HG03558 (cell line): ENCODE data around the gene KANSL2.
"Not testable (repeated sequence)": the region's sequence is repeated elsewhere in the genome, so short reads cannot be mapped to it uniquely, and the experiment has no call there.

Source experiments
- ATAC-seq: cut with Tn5 transposase; IDR thresholded peaks from one replicate; pipeline ENCODE4 v1.9.1; 2021; ENCODE audit warnings: moderate number of reproducible peaks; ENCODE audit not compliant: unreplicated experiment; ENCODE audit errors: extremely low read depth

The KANSL2 gene

DNA sequence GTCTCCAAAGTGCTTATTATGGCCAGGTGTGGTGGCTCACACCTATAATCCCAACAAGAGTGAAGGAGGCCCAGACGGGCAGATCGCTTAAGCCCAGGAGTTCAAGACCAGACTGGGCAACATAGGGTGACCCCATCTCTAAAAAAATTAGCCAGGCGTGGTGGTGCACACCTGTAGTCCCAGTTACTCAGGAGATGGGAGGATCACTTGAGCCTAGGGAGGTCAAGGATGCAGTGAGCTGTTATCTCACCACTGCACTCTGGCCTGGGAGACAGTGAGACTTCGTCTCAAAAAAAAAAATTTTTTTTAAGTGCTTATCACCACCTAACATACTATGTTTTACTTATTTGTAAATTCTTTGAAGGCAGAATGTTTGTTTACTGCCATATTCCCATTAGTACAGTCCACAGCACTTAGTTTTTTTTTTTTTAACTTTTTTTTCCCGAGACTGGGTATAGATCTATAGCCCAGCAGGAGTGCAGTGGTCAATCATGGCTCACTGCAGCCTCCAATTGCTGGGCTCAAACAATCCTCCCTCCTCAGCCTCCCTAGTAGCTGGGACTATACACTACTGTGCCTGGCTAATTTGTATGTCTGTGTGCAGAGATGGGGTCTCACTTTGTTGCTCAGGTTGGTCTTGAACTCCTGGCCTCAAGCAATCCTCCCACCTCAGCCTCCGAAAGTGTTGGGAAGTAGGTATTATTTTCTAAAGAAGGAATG, 4.7 kb upstream of the KANSL2 start:
- no peak for ATAC-seq

DNA sequence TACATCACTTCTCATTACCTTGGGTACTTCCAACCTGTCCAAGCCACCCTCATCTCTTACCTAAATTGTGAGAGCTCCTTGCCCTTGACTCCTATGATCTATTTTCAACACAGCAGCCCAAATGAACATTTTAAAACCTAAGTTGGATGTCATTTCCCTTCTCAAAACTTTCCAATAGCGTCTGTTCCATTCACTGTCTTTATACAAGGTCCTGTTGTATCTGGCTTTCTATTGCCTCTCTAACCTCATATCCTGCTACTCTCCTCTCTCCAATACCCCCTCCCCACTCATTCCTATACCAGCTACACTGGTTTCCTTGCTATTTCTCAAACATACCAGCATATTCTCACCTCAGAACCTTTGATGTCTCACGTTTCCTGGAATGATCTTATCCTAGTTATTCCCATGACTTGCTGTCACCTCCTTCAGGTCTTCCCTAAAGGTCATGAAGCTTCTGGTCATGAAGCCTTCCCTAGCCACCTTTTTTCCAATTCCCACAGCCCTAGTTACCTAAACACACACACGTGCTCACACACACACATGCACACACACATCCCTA, 4.1 kb upstream of the KANSL2 start:
- ATAC-seq, result no peak

DNA sequence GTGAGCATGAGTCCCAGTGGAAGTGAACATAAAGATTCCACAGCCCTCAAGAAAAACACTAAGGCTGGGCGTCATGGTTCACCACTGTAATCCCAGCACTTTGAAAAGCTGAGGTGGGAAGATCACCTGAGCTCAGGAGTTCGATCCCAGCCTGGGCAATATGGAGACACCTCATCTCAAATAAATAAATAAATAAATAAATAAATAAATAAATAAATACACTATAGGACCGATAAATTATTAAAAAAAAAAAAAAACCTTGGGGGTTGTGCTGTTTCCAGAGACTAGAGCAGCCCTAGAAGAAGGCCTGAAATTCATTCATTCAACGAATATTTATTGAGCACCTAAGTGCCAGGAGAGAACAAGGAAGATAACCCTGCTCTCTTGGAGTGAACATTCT, 1.5 kb upstream of the KANSL2 start:
- no peak for ATAC-seq

DNA sequence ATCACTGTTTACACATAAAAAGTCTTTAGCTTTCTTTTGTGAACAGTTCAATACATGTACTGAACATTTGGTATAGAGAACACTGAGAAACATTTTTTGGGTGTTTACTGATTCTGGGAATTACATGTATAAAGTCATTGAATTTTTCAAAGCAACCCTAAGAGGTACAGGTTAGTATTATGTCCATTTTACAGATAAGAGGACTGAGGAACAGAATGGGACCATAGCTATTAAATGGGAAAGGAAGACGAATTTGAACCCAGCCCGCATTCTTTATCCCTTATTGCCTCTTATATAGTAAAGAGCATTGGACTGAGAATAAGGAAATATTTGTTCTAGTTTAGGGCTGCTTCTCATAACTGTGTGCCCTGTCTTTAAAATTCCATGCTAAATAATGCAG, 889 bp upstream of the KANSL2 start:
- no peak for ATAC-seq

DNA sequence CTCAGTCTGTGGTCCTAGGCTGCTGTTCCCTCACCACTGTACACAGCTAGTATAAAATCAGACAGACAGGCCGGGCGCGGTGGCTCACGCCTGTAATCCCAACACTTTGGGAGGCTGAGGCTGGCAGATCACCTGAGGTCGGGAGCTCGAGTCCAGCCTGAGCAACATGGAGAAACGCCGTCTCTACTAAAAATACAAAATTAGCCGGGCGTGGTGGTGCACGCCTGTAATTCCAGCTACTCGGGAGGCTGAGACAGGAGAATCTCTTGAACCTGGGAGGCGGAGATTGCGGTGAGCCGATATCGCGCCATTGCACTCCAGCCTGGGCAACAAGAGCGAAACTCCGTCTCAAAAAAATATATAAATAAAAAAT, 481 bp upstream of the KANSL2 start:
- not testable (repeated sequence) for ATAC-seq

DNA sequence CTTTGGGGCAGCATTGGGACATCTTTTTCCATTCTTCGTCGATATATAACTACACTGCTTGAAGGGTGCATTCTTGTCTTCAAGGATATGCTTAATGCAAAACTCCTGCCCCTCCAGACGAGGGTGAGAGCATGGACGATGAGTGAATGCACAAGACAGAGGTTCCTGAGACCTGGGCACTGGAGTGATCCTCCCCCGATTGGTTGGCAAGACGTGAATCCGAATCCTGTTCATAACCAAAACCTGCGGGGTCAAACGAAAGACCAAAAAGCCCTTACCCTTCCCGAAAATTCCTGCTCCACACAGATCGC, 684 bp downstream of the KANSL2 start:
- ATAC-seq, result no peak

GRCh38 chr12:48680861-48681260, 1.2 kb downstream of the KANSL2 start:
- ATAC-seq, result no peak

- no peak for ATAC-seq
These were observed 3.4 kb downstream of the KANSL2 start for GRCh38 chr12:48678551-48679185.

DNA sequence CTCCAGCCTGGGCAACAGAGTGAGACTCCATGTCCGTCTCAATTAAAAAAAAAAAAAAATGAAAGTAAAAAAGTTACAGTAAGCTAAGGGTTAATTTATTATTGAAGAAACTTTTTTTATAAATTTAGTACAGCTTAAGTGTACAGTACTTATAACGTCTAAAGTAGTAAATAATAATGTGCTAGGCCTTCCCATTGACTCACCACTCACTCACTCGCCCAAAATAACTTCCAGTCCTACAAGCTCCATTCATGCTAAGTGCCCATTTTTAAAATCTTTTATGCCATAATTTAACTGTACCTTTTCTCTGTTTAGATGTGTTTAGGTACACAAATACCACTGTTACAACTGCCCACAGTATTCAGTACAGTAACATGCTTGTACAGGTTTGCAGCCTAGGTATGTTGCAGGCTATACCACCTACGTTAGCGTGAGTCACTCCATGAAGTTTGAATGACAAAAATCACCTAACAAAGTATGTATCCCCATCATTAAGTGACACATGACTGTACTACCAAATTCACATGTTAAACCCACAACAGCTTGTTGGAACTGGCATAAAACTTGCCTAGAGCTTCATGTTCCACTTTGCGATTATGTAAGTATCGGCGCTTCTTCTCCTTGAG, 10.7 kb downstream of the KANSL2 start:
- ATAC-seq, result no peak

DNA sequence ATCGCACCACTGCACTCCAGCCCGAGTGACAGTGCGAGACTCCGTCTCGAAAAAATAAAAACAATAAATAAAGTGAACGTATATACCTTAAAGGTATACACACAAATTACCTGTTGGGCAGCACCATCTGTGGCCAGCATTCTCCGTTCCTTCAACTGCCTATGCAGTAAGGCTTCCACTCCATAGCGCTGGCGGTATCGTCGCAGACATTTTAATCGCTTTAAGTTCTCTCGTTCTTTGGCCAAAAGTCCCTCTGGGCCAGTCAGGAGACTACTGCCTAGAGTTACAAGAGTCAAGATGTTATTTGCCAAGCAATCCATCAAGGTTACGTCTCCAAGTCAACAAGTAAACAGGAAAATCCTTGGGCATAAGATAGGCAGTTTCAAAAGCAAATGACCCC, 13.0 kb downstream of the KANSL2 start:
- no peak for ATAC-seq

DNA sequence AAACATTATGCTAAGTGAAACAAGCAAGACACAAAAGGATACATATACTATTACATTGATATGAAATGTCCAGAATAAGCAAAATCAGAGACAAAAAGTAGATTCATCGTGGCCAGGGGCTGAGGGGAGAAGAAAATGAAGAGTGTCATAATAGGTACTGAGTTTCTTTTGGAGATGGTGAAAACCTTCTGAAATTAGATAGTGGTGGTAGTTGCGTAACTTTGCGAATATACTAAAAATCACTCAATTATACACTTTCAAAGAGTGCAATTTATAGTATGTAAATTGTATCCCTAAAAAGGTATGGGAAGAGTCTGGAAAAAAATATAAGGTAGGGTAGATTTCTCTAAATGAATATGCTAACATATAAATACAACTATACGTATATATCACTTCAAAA, 22.2 kb downstream of the KANSL2 start:
- no peak for ATAC-seq

DNA sequence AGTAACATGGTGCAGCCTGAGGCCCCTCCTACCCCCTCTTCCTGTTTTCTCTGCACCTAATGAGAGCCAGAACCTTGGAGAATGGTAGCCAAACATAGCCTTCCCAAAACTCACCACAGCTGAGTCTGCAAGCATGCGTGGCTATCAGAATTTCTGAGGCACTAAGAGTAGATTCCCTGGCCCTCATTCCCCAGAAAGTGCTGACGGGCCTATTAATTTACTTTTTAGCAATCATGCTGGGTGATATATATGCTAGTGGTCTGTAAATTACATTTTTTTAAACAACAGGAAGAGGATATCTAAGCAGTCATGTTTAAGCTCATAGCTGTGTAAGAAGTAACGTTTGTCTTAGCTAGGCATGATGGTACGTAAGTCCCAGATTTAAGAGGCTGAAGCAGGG, 30.4 kb downstream of the KANSL2 start:
- no peak for ATAC-seq

GRCh38 chr12:48645354-48645753, 36.7 kb downstream of the KANSL2 start:
- ATAC-seq, result not testable (repeated sequence)

DNA sequence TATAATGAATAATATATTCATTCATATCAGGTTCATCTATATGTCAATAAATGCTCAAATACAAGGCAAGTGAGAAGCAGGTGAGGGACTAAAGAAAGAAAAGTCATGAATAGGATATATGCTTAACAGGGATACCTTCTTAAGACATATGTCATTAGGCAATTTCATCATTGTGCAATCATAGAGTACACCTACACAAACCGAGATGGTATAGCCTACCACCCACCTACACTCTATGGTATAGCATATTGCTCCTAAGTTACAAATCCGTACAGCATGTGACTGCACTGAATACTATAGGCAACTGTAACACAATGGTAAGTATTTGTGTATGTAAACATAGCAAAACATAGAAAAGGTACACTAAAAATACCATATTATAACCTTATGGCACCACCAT, 39.0 kb downstream of the KANSL2 start:
- no peak for ATAC-seq

DNA sequence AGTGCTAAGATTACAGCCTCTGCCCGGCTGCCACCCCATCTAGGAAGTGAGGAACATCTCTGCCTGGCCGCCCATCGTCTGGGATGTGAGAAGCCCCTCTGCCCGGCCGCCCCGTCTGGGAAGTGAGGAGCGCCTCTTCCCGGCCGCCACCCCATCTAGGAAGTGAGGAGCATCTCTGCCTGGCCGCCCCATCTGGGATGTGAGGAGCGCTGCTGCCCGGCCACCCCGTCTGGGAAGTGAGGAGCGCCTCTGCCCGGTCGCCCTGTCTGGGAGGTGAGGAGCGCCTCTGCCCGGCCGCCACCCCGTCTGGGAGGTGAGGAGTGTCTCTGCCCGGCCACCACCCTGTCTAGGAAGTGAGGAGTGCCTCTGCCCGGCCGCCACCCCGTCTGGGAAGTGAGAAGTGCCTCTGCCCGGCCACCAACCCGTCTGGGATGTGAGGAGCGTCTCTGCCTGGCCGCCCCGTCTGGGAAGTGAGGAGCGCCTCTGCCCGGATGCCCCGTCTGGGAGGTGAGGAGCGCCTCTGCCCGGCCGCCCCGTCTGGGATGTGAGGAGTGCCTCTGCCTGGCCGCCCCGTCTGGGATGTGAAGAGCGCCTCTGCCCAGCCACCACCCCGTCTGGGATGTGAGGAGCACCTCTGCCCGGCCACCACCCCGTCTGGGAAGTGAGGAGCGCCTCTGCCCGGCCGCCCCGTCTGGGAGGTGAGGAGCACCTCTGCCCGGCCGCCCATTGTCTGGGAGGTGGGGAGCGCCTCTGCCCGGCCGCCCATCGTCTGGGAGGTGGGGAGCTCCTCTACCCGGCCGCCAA, 40.1 kb downstream of the KANSL2 start:
- ATAC-seq, result not testable (repeated sequence)

DNA sequence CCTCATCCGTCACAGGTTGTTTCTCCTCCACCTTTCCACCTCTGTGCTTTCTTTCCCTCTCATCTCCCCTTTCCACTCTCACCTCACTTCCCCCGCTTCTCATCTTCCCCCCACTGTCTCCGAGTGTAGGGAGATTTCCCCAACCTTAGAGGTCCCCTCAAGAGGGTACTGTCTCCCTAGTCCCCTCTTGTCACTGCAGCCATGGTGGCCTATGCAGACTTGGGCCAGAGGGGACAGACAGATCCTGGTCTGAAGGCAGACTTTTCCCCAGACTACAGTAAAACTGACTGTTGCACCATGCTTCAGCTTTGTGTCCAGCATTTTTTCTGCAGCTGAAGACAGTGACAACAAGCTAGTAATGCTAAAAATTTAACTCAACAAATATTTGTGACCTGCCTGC, 41.2 kb downstream of the KANSL2 start:
- ATAC-seq, result no peak

DNA sequence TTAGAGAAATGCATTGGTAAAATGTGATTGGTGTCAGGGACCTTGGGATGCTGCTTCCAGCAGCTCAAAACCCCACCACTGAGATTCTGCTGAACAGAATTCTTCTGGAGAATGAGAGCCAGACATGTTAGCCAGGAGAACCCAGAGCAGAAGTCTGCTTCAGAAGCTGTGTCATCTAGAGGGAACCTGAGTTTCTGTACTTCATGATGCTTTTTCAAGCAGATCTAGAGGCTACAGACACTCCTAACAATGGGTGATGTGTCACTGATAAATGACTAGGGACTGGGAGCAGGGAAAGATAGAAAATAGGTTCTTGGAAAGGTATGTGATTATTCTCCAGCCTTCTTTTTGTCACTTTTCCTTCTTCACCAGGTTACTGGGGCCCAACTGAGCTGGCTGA, 41.6 kb downstream of the KANSL2 start:
- no peak for ATAC-seq

DNA sequence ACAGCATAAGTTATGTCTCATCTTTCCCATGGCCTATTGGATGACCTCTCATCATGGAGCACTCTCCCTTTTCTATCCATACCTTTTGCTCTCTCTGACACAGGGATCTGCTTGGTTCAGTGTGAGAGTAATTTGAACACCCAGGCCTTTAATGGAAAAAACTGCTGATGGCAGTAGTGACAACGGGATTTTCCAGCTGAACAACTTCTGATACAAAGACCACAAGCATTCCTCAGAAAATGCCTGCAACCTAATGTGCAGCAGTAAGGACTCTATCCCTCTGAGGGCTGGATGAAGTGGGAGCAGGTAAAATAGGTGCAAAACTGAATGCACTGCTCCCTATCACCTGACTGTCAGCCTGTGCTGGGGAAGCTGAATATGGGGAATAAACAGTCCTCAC, 51.0 kb downstream of the KANSL2 start:
- ATAC-seq, result no peak

DNA sequence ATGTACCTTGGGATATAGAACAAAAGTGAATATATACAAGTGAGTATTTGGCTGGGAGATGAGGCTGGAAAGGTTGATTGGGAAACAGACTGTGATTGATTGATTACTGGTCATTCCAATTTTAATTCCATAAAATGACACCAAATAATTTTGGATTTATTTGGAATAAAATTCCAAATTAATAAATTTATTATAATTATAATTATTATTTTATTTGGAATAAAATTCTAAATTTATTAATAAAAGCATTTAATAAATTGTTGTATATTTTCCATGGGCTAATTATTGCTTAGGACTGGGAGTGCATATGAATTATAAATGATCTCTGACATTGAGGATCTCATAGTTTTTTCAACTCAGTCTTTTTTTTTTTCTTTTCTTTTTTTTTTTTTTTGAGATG, 51.7 kb downstream of the KANSL2 start:
- no peak for ATAC-seq

DNA sequence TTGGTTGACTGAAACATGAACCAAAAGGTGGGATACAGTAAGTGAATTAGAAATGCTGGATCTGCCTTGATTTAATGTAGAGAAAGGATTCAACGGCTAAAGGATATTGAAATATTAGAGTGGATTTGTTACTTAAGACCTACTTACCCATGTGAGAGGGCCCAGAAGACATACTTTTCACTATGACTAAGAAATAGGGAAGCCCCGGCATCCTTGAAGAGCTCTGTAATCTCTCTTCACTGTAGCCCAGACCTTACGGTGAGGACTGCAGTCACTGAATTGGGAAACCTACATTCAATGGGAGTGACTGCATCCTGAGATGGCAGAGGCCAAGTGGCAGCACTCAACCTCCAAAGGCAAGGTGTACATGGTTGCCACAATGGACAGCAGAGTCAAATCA, 52.5 kb downstream of the KANSL2 start:
- ATAC-seq, result no peak

DNA sequence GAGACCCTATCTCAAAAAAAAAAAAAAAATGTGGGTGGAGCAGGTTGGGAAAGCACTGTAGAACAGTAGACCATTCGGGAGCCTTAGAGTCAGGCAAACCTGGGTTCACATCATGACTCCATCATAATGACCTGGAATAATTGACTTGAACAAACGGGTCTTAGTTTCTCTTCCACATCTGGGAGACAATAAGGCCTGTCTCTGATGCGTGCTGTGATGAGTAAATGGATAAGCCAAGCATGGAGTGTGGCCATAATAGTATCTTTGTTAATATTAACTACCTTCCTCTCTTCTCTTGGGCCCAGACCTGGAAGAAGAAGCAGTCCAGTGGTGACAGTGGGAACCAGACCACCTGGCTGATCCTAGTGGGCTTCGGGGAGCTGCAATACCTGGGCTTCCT, 54.5 kb downstream of the KANSL2 start:
- ATAC-seq, result no peak
